Fibroblast of skin of right biceps (primary cell): Measurements from ENCODE around the gene BCL2L12.

Source experiments
- DNase-seq: peaks from one replicate; pipeline ENCODE4 v3.0.0-alpha.2; 2013

Gene BCL2L12

GRCh38 chr19:49642492-49643035 lies 23.2 kb upstream of the BCL2L12 start:
- no peak for DNase-seq

GRCh38 chr19:49643466-49643865 lies 22.3 kb upstream of the BCL2L12 start:
- no peak for DNase-seq

DNA sequence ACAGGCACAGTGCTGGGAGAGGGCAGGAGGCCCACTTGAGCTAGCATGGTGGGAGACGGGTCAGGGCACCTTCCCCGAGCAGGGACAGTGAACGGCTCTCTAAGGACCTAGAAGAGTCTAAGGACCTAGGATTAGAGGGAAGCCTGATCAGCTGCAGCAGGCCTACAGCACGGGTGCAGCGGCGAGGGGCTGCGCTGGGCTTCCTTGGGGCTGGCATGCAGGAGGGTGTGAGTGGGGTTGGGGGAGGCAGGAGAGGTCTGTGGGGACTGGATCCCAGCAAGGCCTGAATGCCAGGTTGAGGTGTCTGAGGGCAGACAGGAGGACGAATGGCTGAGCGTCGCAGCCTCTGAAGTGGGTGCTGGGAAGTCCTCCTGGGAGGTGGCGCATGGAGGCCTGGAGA lies 20.1 kb upstream of the BCL2L12 start:
- DNase-seq = no peak

- no peak for DNase-seq
Observed at GRCh38 chr19:49645995-49646394, 19.7 kb upstream of the BCL2L12 start.

- DNase-seq = no peak
Observed at GRCh38 chr19:49646586-49646985, 19.1 kb upstream of the BCL2L12 start.

DNA sequence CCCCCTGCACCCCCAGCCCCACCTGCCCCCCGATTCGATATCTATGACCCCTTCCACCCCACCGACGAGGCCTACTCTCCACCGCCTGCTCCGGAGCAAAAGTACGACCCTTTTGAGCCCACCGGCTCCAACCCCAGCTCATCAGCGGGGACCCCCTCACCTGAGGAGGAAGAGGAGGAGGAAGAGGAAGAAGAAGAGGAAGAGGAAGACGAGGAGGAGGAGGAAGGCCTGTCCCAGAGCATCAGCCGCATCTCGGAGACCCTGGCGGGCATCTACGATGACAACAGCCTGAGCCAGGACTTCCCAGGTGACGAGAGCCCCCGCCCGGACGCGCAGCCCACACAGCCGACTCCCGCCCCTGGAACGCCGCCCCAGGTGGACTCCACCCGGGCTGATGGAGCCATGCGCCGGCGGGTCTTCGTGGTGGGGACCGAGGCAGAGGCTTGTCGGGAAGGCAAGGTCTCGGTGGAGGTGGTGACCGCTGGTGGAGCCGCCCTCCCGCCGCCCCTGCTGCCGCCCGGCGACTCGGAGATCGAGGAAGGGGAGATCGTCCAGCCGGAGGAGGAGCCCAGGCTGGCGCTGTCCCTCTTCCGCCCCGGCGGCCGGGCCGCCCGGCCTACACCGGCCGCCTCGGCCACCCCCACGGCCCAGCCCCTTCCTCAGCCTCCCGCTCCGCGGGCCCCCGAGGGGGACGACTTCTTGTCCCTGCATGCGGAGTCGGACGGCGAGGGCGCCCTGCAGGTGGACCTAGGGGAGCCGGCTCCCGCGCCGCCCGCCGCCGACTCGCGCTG lies 14.5 kb upstream of the BCL2L12 start:
- DNase-seq = no peak

- DNase-seq = no peak
Observed at GRCh38 chr19:49651820-49652550, 13.7 kb upstream of the BCL2L12 start.

GRCh38 chr19:49652551-49653465 lies 12.9 kb upstream of the BCL2L12 start:
- DNase-seq = no peak

DNA sequence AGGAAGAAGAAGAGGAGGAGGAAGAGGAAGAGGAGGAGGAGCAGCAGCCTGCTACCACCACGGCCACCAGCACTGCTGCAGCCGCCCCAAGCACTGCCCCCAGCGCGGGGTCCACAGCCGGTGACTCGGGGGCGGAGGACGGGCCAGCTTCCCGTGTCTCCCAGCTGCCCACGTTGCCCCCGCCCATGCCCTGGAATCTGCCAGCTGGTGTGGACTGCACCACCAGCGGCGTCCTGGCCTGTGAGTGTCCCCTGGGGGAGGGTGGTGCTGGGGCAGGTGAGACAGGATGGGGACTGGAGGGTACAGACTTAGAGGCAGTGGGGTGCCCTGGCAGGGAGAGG lies 12.3 kb upstream of the BCL2L12 start:
- no peak for DNase-seq

GRCh38 chr19:49654581-49654980 lies 11.2 kb upstream of the BCL2L12 start:
- no peak for DNase-seq

DNA sequence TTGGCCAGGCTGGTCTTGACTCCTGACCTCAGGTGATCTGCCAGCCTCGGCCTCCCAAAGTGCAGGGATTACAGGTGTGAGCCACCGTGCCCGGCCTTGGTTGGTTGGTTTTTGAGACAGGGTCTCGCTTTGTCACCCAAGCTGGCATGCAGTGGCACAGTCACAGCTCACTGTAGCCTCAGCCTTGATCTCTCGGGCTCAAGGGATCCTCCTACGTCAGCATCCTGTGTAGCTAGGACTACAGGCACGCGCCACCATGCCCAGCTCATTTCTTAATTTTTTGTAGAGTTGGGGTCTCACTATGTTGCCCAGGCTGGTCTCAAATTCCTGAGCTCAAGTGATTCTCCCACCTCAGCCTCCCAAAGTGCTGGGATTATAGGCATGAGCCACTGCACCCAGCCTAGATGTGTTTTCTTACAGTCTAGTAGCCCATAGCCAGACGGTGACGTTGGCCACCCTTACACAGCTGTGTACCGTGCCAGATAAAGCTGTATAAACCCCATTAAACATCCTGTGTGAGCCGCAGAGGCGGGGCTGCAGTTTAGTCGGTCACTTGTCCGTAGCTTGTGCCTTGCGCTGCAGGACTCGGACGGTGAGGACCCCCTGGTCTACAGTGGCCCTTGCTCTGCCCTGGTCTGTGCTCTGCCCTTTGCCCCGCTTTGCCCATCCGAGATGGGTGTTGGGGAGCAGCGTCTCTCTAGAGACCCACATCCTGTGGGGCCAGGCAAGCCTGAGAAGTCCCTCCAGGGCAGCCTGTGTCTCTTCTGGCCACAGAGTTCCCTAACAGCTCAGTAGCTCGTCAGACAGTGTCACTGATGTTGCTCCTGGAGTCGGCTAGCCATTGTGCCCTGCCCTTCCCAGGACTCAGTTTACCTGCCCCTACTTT lies 9.9 kb upstream of the BCL2L12 start:
- no peak for DNase-seq

DNA sequence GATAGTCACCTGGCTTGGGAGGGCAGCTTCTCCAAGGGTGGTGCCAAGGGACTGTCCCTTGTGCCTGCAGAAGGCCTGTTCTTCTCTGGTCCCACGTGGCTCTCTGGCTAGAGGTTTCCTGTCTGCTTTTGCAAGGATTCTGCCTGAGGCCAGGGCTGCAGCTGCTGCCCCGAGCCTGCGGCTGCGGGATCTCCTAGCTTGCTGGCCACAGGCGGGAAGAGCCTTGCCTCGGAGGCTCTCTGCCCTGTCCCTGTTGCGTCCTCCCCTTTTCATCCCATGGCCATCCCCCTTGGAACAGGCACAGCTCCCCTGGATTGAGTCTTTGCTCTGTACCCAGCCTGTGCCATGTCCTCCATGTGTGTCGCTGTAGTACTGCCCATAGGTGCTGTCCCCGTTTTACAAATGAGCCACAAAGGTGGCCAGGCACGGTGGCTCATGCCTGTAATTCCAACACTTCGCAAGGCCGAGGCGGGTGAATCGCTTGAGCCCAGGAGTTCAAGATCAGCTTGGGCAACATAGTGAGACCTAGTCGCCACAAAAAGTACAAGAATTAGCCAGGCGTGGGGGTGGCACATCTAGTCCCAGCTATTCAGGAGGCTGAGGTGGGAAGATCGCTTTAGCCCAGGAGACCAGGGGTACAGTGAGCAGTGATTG lies 9.2 kb upstream of the BCL2L12 start:
- no peak for DNase-seq

- DNase-seq = no peak
Observed at GRCh38 chr19:49657493-49658138, 8.1 kb upstream of the BCL2L12 start.

DNA sequence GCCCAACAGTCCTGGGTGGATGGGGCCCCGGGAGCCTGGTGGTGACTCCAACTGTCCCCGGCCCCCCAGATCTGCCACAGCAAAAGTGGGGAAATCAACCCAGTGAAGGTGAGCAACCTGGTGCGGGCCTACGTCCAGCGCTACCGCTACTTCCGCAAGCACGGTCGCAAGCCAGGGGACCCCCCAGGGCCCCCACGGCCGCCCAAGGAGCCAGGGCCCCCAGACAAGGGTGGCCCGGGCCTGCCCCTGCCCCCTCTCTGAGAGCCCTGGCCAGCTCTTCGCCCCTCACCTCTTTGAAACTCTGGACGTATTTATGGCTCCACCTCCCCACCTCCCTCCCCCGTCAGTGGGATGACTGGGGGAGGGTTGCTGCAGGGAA lies 7.6 kb upstream of the BCL2L12 start:
- no peak for DNase-seq

DNA sequence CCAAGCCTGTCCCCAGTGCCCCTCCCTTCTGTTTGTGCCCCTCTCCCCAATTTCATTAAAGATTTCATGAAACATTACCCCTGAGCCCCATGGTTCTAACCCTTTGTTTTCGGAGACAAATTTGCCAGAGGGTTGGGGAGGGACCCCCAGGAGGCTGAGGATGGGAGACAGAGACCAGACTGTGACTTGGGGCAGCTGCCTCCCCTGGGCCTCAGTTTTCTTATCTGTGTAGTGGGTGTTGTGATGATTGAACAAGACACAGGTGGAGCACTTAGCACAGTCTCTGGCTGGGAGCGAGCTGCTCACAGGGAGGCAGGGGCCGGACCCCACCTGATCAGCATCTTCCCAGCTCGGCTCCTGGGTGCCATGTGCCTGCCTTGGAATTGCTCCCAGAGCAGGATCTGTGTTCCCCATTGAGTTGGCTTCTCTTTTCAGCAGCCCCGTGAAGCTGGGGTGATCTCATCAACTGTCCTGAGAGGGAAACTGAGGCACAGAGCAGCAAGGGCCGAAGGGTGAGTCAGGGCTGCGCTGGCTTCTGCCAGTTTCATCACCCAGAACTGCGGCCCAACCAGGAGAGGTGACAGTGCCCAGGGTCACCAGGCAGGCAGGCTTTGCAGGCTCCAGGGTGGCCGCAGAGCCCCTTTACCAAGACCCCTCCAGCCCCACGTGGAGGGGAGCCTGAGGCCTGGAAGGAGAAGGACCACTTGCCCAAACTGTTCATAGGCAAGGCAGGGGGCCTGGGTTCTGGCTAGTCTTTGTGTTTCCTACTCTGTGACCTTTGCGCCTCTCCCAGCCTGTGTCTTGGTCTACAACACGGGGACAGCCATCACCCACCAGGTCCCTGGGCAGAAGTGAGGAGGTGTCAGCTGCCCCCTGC lies 6.9 kb upstream of the BCL2L12 start:
- DNase-seq = no peak

DNA sequence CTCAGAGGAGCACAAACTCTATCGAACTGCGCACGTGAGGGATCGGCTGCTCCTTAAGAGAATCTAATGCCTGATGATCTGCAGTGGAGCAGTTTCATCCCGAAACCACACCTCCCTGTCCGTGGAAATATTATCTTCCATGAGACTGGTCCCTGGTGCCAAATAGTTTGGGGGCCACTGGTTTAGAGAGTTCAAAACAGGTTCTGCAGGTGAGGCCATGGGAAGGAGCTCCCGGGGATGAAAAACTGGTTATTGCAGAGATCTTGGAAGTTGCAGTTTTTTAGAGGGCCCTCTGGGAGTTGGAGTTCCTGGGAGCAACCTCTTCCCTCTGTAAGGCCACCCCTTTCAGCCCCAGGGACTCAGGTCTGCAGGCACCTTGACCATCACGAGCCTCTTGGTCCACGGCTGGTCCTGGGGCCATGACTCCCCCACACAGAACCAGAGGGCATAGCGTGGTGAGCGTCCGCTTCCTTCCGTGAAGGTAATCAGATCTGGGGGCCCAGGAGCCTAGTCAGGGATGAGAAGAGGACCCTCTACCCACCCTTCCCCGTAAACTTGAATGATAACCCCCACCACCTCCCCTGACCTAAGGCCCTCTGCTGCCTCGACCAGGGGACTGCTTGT lies 5.3 kb upstream of the BCL2L12 start:
- DNase-seq = no peak

DNA sequence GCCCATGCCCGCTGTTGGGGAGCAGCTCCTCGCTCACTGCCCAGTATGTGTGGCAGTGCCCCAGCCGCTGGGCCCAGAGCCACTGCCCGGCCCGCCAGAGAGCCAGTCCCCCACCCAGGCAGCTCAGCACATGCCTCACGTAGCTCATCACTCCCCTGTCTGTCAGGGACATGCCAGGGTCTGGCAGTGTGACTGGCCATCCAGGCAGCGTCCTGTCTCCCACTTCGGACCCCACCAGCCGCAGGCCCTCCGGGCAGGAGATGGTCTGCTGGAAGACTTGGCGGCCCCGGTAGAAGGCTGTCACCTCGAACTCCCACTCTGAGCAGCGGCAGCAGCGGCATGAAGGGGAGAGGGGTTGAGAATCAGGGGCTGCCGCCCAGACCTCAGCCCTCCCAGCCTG lies 3.7 kb upstream of the BCL2L12 start:
- DNase-seq = no peak

GRCh38 chr19:49663224-49663623 lies 2.5 kb upstream of the BCL2L12 start:
- no peak for DNase-seq

- peak; percentile 73 for DNase-seq
Observed at GRCh38 chr19:49664171-49665035, 1.3 kb upstream of the BCL2L12 start.
